Gastroesophageal sphincter (tissue), 4 donors: ENCODE measurements around the gene GLMN. TPM values are rescaled to one million over a fixed set of nuclear protein-coding genes. Genes with fewer than 3 reads are reported as not detected.
A peak's percentile ranks its signal among the peaks of the same experiment; 100 is the strongest.

Source experiments
- ATAC-seq: fragments of 150-250 bp; one replicate; pipeline ENCODE4 v1.9.1; 2016; ENCODE audit warnings: mild to moderate bottlenecking, moderate library complexity
- H3K27ac ChIP-seq, 4 donors: fragments of 200-600 bp; sonication (generic) in 3 of 4; 1 replicate in 3 of 4; 2 replicates in 1 of 4; pipeline ENCODE4 v1.5.1; 2016 to 2019
- H3K27me3 ChIP-seq: fragments of 200-600 bp; sonication (generic); one replicate; pipeline ENCODE4 v1.5.1; 2019
- H3K36me3 ChIP-seq, 2 donors: fragments of 200-600 bp; sonication (generic); one replicate each; pipeline ENCODE4 v1.5.1; 2019; ENCODE audit warnings: control low read depth in 1 of 2
- H3K4me1 ChIP-seq, 3 donors: fragments of 200-600 bp; sonication (generic); 1 replicate in 2 of 3; 2 replicates in 1 of 3; pipeline ENCODE4 v1.5.1; 2016 to 2019; ENCODE audit warnings: control low read depth in 2 of 3
- H3K4me3 ChIP-seq, 2 donors: fragments of 200-600 bp; sonication (generic); one replicate each; pipeline ENCODE4 v1.5.1; 2019; ENCODE audit warnings: mild to moderate bottlenecking in 1 of 2, moderate library complexity in 1 of 2
- H3K9me3 ChIP-seq, 3 donors: fragments of 200-600 bp; sonication (generic); one replicate each; pipeline ENCODE4 v1.5.1; 2017 to 2019; ENCODE audit warnings: control low read depth in 2 of 3
- EP300 ChIP-seq: sonication (generic); formaldehyde crosslinking; IDR thresholded peaks from one replicate; pipeline ENCODE4 v1.6.1; 2017; ENCODE audit warnings: antibody characterized with exemption, mild to moderate bottlenecking
- POLR2A ChIP-seq, 2 donors: fragments of 450-650 bp; IDR thresholded peaks; one replicate each; pipeline ENCODE4 v1.6.1; 2017; ENCODE audit warnings: antibody characterized with exemption in 2 of 2, mild to moderate bottlenecking in 2 of 2, moderate library complexity in 1 of 2
- POLR2AphosphoS5 ChIP-seq: sonication (generic); formaldehyde crosslinking; IDR thresholded peaks from one replicate; pipeline ENCODE4 v1.6.1; 2017; ENCODE audit warnings: antibody characterized with exemption
- WGBS, 2 donors: methylation state at CpG; one replicate each; pipeline ENCODE4 v1.1.5; 2018; ENCODE audit warnings: low coverage in 1 of 2; 5-methylcytosine and 5-hydroxymethylcytosine counted together
- total RNA-seq, 4 donors: library from RNA; depleted of rRNA; stranded (reverse); fragments of >200 nt; gene quantifications; one replicate each; pipeline ENCODE4 v1.1.0, GENCODE V29; 2016
- TF ChIP-seq, protein P1 (sequence below), 4 experiments: fragments of 200-600 bp in 2 of 4; fragments of 450-650 bp in 2 of 4; sonication (generic) in 1 of 4; IDR thresholded peaks; one replicate each; pipeline ENCODE4 v1.5.1; 2017 to 2019; ENCODE audit warnings: antibody characterized with exemption in 4 of 4, mild to moderate bottlenecking in 2 of 4, moderate library complexity in 2 of 4

The GLMN gene, protein sequence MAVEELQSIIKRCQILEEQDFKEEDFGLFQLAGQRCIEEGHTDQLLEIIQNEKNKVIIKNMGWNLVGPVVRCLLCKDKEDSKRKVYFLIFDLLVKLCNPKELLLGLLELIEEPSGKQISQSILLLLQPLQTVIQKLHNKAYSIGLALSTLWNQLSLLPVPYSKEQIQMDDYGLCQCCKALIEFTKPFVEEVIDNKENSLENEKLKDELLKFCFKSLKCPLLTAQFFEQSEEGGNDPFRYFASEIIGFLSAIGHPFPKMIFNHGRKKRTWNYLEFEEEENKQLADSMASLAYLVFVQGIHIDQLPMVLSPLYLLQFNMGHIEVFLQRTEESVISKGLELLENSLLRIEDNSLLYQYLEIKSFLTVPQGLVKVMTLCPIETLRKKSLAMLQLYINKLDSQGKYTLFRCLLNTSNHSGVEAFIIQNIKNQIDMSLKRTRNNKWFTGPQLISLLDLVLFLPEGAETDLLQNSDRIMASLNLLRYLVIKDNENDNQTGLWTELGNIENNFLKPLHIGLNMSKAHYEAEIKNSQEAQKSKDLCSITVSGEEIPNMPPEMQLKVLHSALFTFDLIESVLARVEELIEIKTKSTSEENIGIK
- total RNA-seq: 10 to 100 TPM in 2 of 4 donors, 1 to 10 TPM in 2; 5.1 to 19.1 (median 11.5) TPM

DNA sequence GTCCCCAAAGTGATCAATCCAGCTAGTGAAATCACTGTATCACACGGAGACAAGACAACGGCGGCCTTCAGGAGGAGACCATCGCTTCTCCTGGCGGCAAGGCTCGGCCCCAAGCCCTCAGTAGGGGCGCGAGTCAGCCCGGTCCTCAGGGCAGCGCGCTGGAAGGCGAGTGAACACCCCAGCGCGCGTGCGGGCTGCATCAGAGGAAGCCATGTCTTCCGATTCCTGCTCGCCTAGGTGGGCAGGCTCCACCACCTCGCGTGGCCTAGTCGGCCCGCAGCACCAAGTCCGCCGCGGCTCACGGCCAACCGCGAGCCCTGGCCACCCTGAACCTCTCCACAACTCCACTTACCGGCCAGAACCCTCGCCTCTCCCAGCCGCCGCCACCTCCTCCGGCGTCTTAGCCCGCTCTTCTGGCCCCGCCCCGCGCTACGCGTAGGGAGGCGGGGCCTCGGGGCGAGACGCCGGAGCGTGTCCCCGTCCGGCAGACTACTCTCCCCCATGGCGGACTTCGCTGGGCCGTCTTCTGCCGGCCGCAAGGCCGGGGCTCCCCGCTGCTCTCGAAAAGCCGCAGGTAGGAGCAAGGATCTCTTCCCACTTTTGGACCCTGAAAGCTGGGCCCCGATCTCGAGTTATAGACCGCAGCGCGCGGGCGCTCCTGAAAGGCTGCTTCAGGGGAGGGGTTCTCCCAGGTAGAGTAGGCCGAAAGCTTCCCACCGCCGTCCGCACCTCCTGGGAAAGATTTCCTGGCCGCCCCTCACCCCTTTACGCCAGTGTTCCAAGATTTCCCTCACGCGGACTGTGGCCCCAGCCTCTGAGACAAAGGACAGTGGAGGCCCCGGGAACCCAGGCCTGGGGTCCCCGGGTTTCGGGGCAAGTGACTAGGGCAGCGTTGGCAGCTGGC, at the start of gene GLMN, which contains the start of gene RPAP2:
GLMN (minus strand) TSS at position 415 of the 904 bp plus-strand sequence. CDS start 988 bp downstream, outside the sequence.
RPAP2 (plus strand) TSS at position 487 of the 904 bp plus-strand sequence; CDS start at position 502, 15 bp downstream.
- Histone ChIP-seq H3K4me3 (peak within 1 kb of the TSS; percentile 76 to 85), H3K36me3 (peaks cover 0 to 18% of the 10 kb centered on the region in 2 donors), H3K9me3 (no peaks in the 10 kb centered on the region), H3K4me1 (peaks cover 0 to 54% (median 0%) of the 10 kb centered on the region in 3 donors), H3K27me3 (no peaks in the 10 kb centered on the region), H3K27ac (peak within 1 kb of the TSS; percentile 67 to 96 (median 94))
- TF ChIP-seq POLR2A (IDR thresholded peaks at IDR 0.05) (peak; percentile 72 to 77), POLR2AphosphoS5 (peak; percentile 78), EP300 (no peak)
- TF ChIP-seq, protein P1, sequence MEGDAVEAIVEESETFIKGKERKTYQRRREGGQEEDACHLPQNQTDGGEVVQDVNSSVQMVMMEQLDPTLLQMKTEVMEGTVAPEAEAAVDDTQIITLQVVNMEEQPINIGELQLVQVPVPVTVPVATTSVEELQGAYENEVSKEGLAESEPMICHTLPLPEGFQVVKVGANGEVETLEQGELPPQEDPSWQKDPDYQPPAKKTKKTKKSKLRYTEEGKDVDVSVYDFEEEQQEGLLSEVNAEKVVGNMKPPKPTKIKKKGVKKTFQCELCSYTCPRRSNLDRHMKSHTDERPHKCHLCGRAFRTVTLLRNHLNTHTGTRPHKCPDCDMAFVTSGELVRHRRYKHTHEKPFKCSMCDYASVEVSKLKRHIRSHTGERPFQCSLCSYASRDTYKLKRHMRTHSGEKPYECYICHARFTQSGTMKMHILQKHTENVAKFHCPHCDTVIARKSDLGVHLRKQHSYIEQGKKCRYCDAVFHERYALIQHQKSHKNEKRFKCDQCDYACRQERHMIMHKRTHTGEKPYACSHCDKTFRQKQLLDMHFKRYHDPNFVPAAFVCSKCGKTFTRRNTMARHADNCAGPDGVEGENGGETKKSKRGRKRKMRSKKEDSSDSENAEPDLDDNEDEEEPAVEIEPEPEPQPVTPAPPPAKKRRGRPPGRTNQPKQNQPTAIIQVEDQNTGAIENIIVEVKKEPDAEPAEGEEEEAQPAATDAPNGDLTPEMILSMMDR (IDR thresholded peaks at IDR 0.05): peak in 1 of 4 experiments; percentile 13
- ATAC-seq: peak; percentile 99
- 0% methylated on average over 5 of the region's 76 CpGs; no CpG with 5 or more reads in 1 of the 2 donors for WGBS, 2 donors

DNA sequence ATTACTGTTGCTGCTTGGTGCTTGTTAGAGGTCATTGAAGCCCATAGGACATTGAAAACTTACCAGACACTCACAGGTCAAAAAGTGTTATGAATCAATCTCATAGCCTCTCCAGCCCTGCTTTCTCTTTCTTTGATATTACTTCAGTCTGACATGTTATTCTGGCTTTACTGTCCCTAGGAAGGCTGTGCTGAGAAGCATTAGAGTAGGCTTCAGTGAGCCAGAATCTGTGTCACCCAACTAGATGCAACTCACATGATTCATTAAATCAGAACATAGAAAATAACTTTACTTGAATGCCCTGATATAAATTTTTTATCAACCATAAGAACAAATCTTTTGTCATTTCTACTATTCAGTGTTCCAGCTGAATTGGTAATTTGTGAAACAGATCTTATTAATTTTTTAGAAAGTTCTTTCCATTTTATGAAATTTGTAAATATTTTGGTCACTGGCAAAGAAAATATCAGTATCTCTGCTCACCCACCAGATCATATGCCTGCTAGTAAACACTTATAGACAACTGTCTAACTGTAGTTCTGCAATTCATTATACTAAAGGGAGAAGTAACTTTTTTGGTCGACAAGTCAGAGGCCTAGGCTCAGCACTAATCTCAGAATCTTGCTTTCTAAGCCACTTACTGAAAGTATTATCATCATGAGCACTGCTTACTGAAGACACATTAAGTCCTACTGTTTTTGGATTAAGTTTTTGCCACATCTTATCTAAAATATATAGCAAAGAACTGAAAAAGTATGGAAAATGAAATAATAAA, 48.3 kb upstream of the GLMN start:
- Histone ChIP-seq H3K36me3 (peaks cover under 1 to 80% of the 10 kb centered on the region in 2 donors), H3K4me1 (no peaks in the 10 kb centered on the region)
- 79 to 100% methylated on average over 1 of the region's 1 CpG for WGBS, 2 donors

DNA sequence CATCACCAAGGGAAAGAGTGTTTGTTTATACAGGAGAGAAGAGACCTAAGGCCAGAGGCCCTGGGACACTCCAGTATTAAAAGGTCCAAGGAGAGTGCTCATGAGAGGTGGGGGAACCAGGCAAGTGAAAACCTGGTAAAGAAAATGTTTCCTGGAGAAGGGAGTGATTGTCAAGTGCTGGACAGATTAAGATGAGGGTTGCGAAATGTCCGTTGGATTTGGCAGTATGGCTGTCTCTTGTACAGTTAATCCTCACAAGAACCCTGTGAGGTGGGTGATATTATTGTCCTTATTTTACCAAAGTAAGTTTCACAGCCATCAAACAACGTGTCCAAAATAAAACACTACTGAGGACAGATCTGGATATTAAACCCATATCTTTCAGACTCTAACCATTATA, 44.3 kb upstream of the GLMN start:
- no peak for ATAC-seq
- TF ChIP-seq POLR2A (IDR thresholded peaks at IDR 0.05) (no peak), EP300 (no peak), POLR2AphosphoS5 (no peak)
- TF ChIP-seq, protein P1 (IDR thresholded peaks at IDR 0.05): no peak
- H3K4me3 ChIP-seq: no peak overlapping the region
- H3K27ac ChIP-seq: no peak overlapping the region
- no peaks in the 10 kb centered on the region for H3K27me3 ChIP-seq
- peaks cover 0 to 77% of the 10 kb centered on the region in 2 donors for H3K36me3 ChIP-seq
- no peaks in the 10 kb centered on the region for H3K4me1 ChIP-seq
- WGBS, 2 donors: 87 to 93% methylated on average over 3 of the region's 3 CpGs
- no peaks in the 10 kb centered on the region for H3K9me3 ChIP-seq

More for the DNA sequence above, 48.3 kb upstream of the GLMN start:
- no peak overlapping the region for H3K27ac ChIP-seq
- TF ChIP-seq, protein P1 (IDR thresholded peaks at IDR 0.05): no peak
- no peak for TF ChIP-seq EP300
- TF ChIP-seq POLR2A (IDR thresholded peaks at IDR 0.05): no peak
- TF ChIP-seq POLR2AphosphoS5: no peak
- no peak overlapping the region for H3K4me3 ChIP-seq
- H3K9me3 ChIP-seq: peaks cover 0 to 2% (median 0%) of the 10 kb centered on the region in 3 donors
- no peaks in the 10 kb centered on the region for H3K27me3 ChIP-seq
- ATAC-seq: no peak

DNA sequence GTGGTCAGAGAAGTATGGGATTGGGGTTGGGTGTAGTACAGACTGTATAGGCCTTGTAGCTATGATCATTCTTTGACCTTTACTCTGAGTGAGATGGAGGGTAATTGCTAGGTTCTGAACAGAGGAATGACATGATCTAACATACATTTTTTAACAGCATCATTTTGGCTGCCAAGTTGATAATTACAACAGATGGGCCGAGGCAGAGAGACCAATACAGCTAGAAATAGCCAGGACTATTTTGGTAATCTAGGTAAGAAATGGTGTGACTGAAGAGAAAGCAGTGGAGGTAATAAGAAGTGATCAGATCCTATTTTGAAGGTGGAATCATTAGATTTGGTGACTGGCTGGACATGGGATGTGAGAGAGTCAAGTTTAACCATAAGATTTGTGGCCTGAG, 43.6 kb upstream of the GLMN start:
- WGBS, 2 donors: 83 to 92% methylated on average over 1 of the region's 1 CpG
- TF ChIP-seq EP300 (no peak), POLR2A (IDR thresholded peaks at IDR 0.05) (no peak), POLR2AphosphoS5 (no peak)
- TF ChIP-seq, protein P1 (IDR thresholded peaks at IDR 0.05): no peak

More for the DNA sequence above, 43.6 kb upstream of the GLMN start:
- Histone ChIP-seq H3K9me3 (no peaks in the 10 kb centered on the region), H3K4me3 (no peak overlapping the region), H3K4me1 (no peaks in the 10 kb centered on the region), H3K27me3 (no peaks in the 10 kb centered on the region), H3K27ac (no peak overlapping the region), H3K36me3 (peaks cover 0 to 77% of the 10 kb centered on the region in 2 donors)
- no peak for ATAC-seq
